Measurements from ENCODE around the gene ADAM12. TPM values are rescaled to one million over a fixed set of nuclear protein-coding genes. Genes with fewer than 3 reads are reported as not detected.

The ADAM12 gene
- polyA plus RNA-seq, 1 donor from 2014 or later = 0.09 TPM

DNA sequence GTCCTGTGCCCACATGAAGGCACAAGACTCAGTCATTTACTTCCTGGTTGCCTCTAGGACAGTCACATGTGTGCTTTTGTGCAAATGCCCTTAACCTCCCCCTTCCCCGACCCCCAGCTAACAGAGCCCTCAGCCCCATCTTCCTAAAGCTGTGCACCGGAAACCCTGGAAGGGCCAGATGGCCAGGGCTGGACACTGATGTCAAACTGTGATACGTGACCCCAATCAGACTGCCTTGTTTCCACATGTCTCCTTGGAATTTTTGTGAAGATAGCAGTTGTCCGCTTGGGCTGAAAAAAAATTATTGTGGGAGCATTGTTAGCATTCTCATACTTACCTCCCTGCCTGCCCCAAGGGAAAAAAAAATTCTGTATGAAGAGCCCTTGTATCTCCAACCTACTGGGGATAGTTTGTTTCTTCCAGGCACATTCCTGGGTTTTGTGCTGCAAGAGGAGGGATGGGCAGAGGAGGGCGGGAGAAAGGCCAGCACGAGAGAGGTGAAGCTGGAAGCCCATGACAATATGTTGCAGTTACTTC, 17.0 kb upstream of the ADAM12 start:
- no peaks in the 10 kb centered on the region for H3K36me3 ChIP-seq (ENCODE audit: insufficient read depth, low read length)
- no peaks in the 10 kb centered on the region for H3F3A ChIP-seq (ENCODE audit: insufficient read depth, low read length, poor library complexity, severe bottlenecking)
- H4K20me1 ChIP-seq (ENCODE audit: insufficient read depth) = no peaks in the 10 kb centered on the region
- no peak overlapping the region for H3K27ac ChIP-seq (ENCODE audit: low read length)
- H3K79me2 ChIP-seq (replicated peaks; ENCODE audit: insufficient read depth, low read length) = no peaks in the 10 kb centered on the region
- no peak overlapping the region for H2AFZ ChIP-seq (ENCODE audit: low read depth, low read length)
- TF ChIP-seq TAF1 (IDR thresholded peaks at IDR 0.05; ENCODE audit: low read depth) (no peak), EZH2 (IDR thresholded peaks at IDR 0.05; ENCODE audit: borderline replicate concordance, insufficient read depth, low read length, poor library complexity, severe bottlenecking) (no peak), POLR2AphosphoS5 (IDR thresholded peaks at IDR 0.05) (no peak), RAD21 (conservative IDR thresholded peaks at IDR 0.05) (no peak), MXI1 (conservative IDR thresholded peaks at IDR 0.05; ENCODE audit: poor library complexity, severe bottlenecking) (no peak)
- TF ChIP-seq, protein P1, sequence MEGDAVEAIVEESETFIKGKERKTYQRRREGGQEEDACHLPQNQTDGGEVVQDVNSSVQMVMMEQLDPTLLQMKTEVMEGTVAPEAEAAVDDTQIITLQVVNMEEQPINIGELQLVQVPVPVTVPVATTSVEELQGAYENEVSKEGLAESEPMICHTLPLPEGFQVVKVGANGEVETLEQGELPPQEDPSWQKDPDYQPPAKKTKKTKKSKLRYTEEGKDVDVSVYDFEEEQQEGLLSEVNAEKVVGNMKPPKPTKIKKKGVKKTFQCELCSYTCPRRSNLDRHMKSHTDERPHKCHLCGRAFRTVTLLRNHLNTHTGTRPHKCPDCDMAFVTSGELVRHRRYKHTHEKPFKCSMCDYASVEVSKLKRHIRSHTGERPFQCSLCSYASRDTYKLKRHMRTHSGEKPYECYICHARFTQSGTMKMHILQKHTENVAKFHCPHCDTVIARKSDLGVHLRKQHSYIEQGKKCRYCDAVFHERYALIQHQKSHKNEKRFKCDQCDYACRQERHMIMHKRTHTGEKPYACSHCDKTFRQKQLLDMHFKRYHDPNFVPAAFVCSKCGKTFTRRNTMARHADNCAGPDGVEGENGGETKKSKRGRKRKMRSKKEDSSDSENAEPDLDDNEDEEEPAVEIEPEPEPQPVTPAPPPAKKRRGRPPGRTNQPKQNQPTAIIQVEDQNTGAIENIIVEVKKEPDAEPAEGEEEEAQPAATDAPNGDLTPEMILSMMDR (IDR thresholded peaks at IDR 0.05; ENCODE audit: poor library complexity, severe bottlenecking) = no peak
- TF ChIP-seq, protein P2, sequence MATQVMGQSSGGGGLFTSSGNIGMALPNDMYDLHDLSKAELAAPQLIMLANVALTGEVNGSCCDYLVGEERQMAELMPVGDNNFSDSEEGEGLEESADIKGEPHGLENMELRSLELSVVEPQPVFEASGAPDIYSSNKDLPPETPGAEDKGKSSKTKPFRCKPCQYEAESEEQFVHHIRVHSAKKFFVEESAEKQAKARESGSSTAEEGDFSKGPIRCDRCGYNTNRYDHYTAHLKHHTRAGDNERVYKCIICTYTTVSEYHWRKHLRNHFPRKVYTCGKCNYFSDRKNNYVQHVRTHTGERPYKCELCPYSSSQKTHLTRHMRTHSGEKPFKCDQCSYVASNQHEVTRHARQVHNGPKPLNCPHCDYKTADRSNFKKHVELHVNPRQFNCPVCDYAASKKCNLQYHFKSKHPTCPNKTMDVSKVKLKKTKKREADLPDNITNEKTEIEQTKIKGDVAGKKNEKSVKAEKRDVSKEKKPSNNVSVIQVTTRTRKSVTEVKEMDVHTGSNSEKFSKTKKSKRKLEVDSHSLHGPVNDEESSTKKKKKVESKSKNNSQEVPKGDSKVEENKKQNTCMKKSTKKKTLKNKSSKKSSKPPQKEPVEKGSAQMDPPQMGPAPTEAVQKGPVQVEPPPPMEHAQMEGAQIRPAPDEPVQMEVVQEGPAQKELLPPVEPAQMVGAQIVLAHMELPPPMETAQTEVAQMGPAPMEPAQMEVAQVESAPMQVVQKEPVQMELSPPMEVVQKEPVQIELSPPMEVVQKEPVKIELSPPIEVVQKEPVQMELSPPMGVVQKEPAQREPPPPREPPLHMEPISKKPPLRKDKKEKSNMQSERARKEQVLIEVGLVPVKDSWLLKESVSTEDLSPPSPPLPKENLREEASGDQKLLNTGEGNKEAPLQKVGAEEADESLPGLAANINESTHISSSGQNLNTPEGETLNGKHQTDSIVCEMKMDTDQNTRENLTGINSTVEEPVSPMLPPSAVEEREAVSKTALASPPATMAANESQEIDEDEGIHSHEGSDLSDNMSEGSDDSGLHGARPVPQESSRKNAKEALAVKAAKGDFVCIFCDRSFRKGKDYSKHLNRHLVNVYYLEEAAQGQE (IDR thresholded peaks at IDR 0.05; ENCODE audit: borderline replicate concordance) = no peak
- H3K9ac ChIP-seq (ENCODE audit: low read length) = no peak overlapping the region
- H3K9me2 ChIP-seq (ENCODE audit: insufficient read depth, low read length) = no peaks in the 10 kb centered on the region
- no peaks in the 10 kb centered on the region for H3K9me3 ChIP-seq (ENCODE audit: low read length)
- no peak overlapping the region for H3K4me3 ChIP-seq (ENCODE audit: low read length)
- no peaks in the 10 kb centered on the region for H3K27me3 ChIP-seq (ENCODE audit: insufficient read depth, low read depth, low read length)
- H3K4me2 ChIP-seq (ENCODE audit: low read length) = no peak overlapping the region

DNA sequence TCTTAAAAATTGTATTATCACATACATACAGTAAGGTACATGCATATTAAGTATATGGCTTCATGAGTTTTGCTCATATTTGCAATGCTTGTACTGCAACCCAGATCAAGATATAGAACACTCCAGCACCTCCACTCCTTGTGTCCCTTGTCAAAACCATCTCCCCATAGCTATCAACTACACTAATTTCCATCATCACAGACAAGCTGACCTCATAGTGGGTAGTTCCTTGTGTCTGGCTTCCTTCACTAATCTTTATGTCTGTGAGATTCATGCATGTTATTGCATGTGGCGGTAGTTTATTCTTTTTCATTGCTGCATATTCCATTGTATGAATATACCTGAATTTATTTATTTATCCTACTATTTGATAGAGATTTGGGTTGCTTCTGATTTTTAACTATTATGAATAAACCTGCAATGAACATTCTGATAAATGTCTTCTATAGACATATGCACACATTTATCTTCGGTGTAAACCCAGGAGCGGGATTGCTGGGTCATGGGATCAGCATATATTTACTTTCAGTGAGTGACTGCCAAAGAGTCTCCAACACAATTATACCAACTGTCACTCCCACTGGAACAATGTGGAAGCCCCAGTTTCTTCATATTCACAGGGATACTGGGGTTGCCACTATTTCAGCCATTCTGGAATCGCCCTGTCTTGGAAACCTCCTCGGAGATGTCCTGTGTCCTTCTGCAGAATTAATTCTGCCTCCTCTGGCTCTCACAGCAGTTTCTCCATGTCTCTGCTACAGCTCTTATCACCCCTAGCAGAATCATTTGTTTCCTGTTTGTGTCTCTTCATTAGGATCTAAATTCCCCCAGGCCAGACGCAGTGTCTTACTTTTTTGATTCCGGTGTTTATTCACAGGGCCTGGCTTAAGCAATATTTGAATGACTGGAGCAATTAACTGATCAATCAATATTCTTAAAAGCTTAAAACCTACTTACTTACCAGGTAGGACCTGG, 14.7 kb upstream of the ADAM12 start:
- H3F3A ChIP-seq (ENCODE audit: insufficient read depth, low read length, poor library complexity, severe bottlenecking) = no peaks in the 10 kb centered on the region
- TF ChIP-seq, protein P2 (IDR thresholded peaks at IDR 0.05; ENCODE audit: borderline replicate concordance) = no peak
- TF ChIP-seq TAF1 (IDR thresholded peaks at IDR 0.05; ENCODE audit: low read depth) = no peak
- TF ChIP-seq SMC3 (conservative IDR thresholded peaks at IDR 0.05; ENCODE audit: poor library complexity) = no peak
- no peak for TF ChIP-seq MXI1 (conservative IDR thresholded peaks at IDR 0.05; ENCODE audit: poor library complexity, severe bottlenecking)
- TF ChIP-seq EZH2 (IDR thresholded peaks at IDR 0.05; ENCODE audit: borderline replicate concordance, insufficient read depth, low read length, poor library complexity, severe bottlenecking) = no peak
- no peak for TF ChIP-seq POLR2AphosphoS5 (IDR thresholded peaks at IDR 0.05)
- TF ChIP-seq EP300 (conservative IDR thresholded peaks at IDR 0.05; ENCODE audit: poor library complexity, severe bottlenecking) = no peak
- TF ChIP-seq, protein P1 (IDR thresholded peaks at IDR 0.05; ENCODE audit: poor library complexity, severe bottlenecking) = no peak
- no peak for TF ChIP-seq RAD21 (conservative IDR thresholded peaks at IDR 0.05)
- H3K9me3 ChIP-seq (ENCODE audit: low read length) = no peaks in the 10 kb centered on the region
- no peaks in the 10 kb centered on the region for H4K20me1 ChIP-seq (ENCODE audit: insufficient read depth)
- H3K9me2 ChIP-seq (ENCODE audit: insufficient read depth, low read length) = no peaks in the 10 kb centered on the region
- no peaks in the 10 kb centered on the region for H3K36me3 ChIP-seq (ENCODE audit: insufficient read depth, low read length)
- no peak overlapping the region for H3K9ac ChIP-seq (ENCODE audit: low read length)
- no peak overlapping the region for H2AFZ ChIP-seq (ENCODE audit: low read depth, low read length)
- H3K4me2 ChIP-seq (ENCODE audit: low read length) = no peak overlapping the region
- H3K27ac ChIP-seq (ENCODE audit: low read length) = no peak overlapping the region
- no peak overlapping the region for H3K4me3 ChIP-seq (ENCODE audit: low read length)
- no peaks in the 10 kb centered on the region for H3K79me2 ChIP-seq (replicated peaks; ENCODE audit: insufficient read depth, low read length)
- H3K27me3 ChIP-seq (ENCODE audit: insufficient read depth, low read depth, low read length) = no peaks in the 10 kb centered on the region
